HepG2 (cell line): ENCODE results near the gene MRPS18C. TPM values are rescaled to one million over a fixed set of nuclear protein-coding genes. Genes with fewer than 3 reads are reported as not detected.
"Not testable (repeated sequence)": the region's sequence is repeated elsewhere in the genome, so short reads cannot be mapped to it uniquely, and the experiment has no call there.

Experiments
- ATAC-seq: fragments of 200-7000 bp; cut with Tn5 transposase; 3 replicates; pipeline ENCODE4 v1.9.1; 2020; ENCODE audit warnings: mild to moderate bottlenecking, moderate library complexity
- BruUV-seq: library from RNA; stranded (reverse); fragments of 400-500 nt; replicated peaks from 2 replicates; lab custom pipeline; 2021; lab: Mats Ljungman, UMichigan
- CTCF ChIA-PET: fragments of 300-600 bp; formaldehyde crosslinking; extraction: SDS; loops from one replicate; lab custom pipeline; 2021; ENCODE audit warnings: low total read pairs, inconsistent platforms, low intra/inter-chr PET ratio; lab: Yijun Ruan, JAX
- POLR2A ChIA-PET: fragments of 350-600 bp; sonication (Branson Sonifier 250); formaldehyde crosslinking; loops from one replicate; lab custom pipeline; 2020; ENCODE audit warnings: antibody characterized with exemption, inconsistent platforms; lab: Yijun Ruan, JAX
- DNase-seq: peaks from one replicate; pipeline ENCODE4 v3.0.0-alpha.2; 2015; ENCODE audit warnings: low spot score
- FAIRE-seq: peaks from 3 replicates; lab custom pipeline; 2011; peaks lifted over from hg19 to GRCh38; lab: Jason Lieb, UNC
- H2AFZ ChIP-seq: one replicate; pipeline ENCODE4 v1.6.1; 2011; ENCODE audit warnings: low read length, inconsistent platforms
- H3K27ac ChIP-seq: fragments of 300-600 bp; 3 replicates; pipeline ENCODE4 v1.8.0; 2011; ENCODE audit warnings: mixed run types, mild to moderate bottlenecking, mixed read lengths, low read length, inconsistent platforms; ENCODE audit not compliant: insufficient read depth; ENCODE audit errors: extremely low read length
- H3K27me3 ChIP-seq, 2 experiments: fragments of 200-600 bp in 1 of 2; 2 replicates in 1 of 2; 3 replicates in 1 of 2; pipeline versions ENCODE4 v1.6.0 to v1.8.0; 2011; ENCODE audit warnings: low read length in 2 of 2, mild to moderate bottlenecking in 2 of 2, moderate library complexity in 2 of 2, inconsistent platforms in 1 of 2; ENCODE audit not compliant: insufficient read depth in 2 of 2, control insufficient read depth in 1 of 2
- H3K36me3 ChIP-seq, 2 experiments: fragments of 200-600 bp in 1 of 2; replicated peaks in 1 of 2; 2 replicates in 1 of 2; 3 replicates in 1 of 2; pipeline versions ENCODE4 v1.5.1 to v1.8.0; 2011; ENCODE audit warnings: low read length in 2 of 2, inconsistent platforms in 1 of 2; ENCODE audit not compliant: insufficient read depth in 2 of 2, control insufficient read depth in 1 of 2
- H3K4me1 ChIP-seq: 2 replicates; pipeline ENCODE4 v1.5.1; 2012; ENCODE audit warnings: low read length, inconsistent platforms; ENCODE audit not compliant: insufficient read depth
- H3K4me2 ChIP-seq: 2 replicates; pipeline ENCODE4 v1.6.0; 2011; ENCODE audit warnings: low read depth, low read length, inconsistent platforms
- H3K4me3 ChIP-seq, 3 experiments: fragments of 200-600 bp in 1 of 3; sonication (generic), shearing (Covaris generic) in 1 of 3; replicated peaks in 1 of 3; 2 replicates each; pipeline ENCODE4 v1.5.1; 2011 to 2016; ENCODE audit warnings: low read length in 3 of 3, inconsistent platforms in 2 of 3, low read depth in 2 of 3, mild to moderate bottlenecking in 2 of 3, control low read depth in 1 of 3, mixed read lengths in 1 of 3; ENCODE audit not compliant: insufficient read depth in 1 of 3
- H3K79me2 ChIP-seq: one replicate; pipeline ENCODE4 v1.6.1; 2011; ENCODE audit warnings: low read length, inconsistent platforms; ENCODE audit not compliant: insufficient read depth
- H3K9ac ChIP-seq: 2 replicates; pipeline ENCODE4 v1.6.0; 2011; ENCODE audit warnings: mild to moderate bottlenecking, low read depth, low read length, inconsistent platforms; ENCODE audit not compliant: insufficient read depth
- H3K9me3 ChIP-seq: 2 replicates; pipeline ENCODE4 v1.5.1; 2012; ENCODE audit warnings: mild to moderate bottlenecking, low read length
- H4K20me1 ChIP-seq: 2 replicates; pipeline ENCODE4 v1.6.0; 2011; ENCODE audit warnings: inconsistent platforms, mild to moderate bottlenecking, low read length, moderate library complexity; ENCODE audit not compliant: insufficient read depth
- ELF3 ChIP-seq: IDR thresholded peaks from 2 replicates; pipeline ENCODE4 v1.6.1; 2016; ENCODE audit warnings: missing genetic modification reagents, missing compliant biosample characterization
- JUNB ChIP-seq: sonication (generic); formaldehyde crosslinking; IDR thresholded peaks from 2 replicates; pipeline ENCODE4 v1.8.0; 2022; ENCODE audit warnings: missing genetic modification reagents, mild to moderate bottlenecking, borderline replicate concordance
- RAD21 ChIP-seq: fragments of 450-650 bp; formaldehyde crosslinking; IDR thresholded peaks from 2 replicates; pipeline ENCODE4 v1.5.0; 2020; ENCODE audit warnings: mild to moderate bottlenecking
- SMC3 ChIP-seq: IDR thresholded peaks from 2 replicates; pipeline ENCODE4 v1.6.1; 2011; ENCODE audit warnings: low read length, improper control_type of control experiment
- STAG1 ChIP-seq: sonication (generic); formaldehyde crosslinking; IDR thresholded peaks from 2 replicates; pipeline ENCODE4 v1.4.0; 2020; ENCODE audit warnings: missing genetic modification reagents
- YY1 ChIP-seq: IDR thresholded peaks from 2 replicates; pipeline ENCODE4 v1.6.1; 2011; ENCODE audit warnings: low read length, low read depth, moderate library complexity, mild to moderate bottlenecking; ENCODE audit not compliant: insufficient read depth, insufficient replicate concordance
- ZMYM4 ChIP-seq: sonication (generic); formaldehyde crosslinking; IDR thresholded peaks from 2 replicates; pipeline ENCODE4 v1.8.1; 2023; ENCODE audit warnings: mild to moderate bottlenecking, missing genetic modification reagents
- ZNF644 ChIP-seq: IDR thresholded peaks from 2 replicates; pipeline ENCODE4 v1.6.1; 2016; ENCODE audit warnings: low read depth
- WGBS: methylation state at CpG from one replicate; pipeline ENCODE4 v1.1.6; 2017; ENCODE audit warnings: low lambda C conversion rate; 5-methylcytosine and 5-hydroxymethylcytosine counted together
- in situ Hi-C: cut with HindIII; loops from 2 replicates; pipeline ENCODE4 v1.10.0; 2017; ENCODE audit warnings: low pct_unique_long_range_greater_than_20kb; ENCODE audit not compliant: extremely low pct_ligation_motif_present
- intact Hi-C: fragments of 100-400 bp; cut with micrococcal nuclease; formaldehyde crosslinking; loops from one replicate; pipeline ENCODE4 v1.10.0; 2022; ENCODE audit not compliant: unreplicated experiment
- polyA plus RNA-seq, 8 experiments: library from polyadenylated mRNA; depleted of rRNA in 3 of 8; stranded (reverse) in 7 of 8; unstranded in 1 of 8; fragments of >200 nt; fragmentation: Illumina TruSeq in 4 of 8; extraction: Trizol in 4 of 8; gene quantifications; 2 replicates each; pipeline versions ENCODE4 v1.2.1 to v1.2.3, GENCODE V29; 2011 to 2016; ENCODE audit warnings: low read depth in 4 of 8, missing spikeins in 1 of 8, mixed read lengths in 1 of 8; ENCODE audit not compliant: insufficient read depth in 1 of 8
- total RNA-seq, 5 experiments: library from RNA; depleted of rRNA; stranded (reverse); fragments of >200 nt; fragmentation: Illumina TruSeq; extraction: Trizol; gene quantifications; 2 replicates each; pipeline ENCODE4 v1.2.3, GENCODE V29; 2016; ENCODE audit warnings: low read depth in 1 of 5
- TF ChIP-seq, protein P1 (sequence below): sonication (generic); formaldehyde crosslinking; IDR thresholded peaks from 2 replicates; pipeline ENCODE4 v1.5.0; 2020; ENCODE audit warnings: mild to moderate bottlenecking, missing genetic modification reagents, moderate library complexity
- TF ChIP-seq, protein P2 (sequence below), 2 experiments: fragments of 450-650 bp in 1 of 2; sonication (generic) in 1 of 2; formaldehyde crosslinking; IDR thresholded peaks; 2 replicates each; pipeline versions ENCODE4 v1.5.0 to v1.8.0; 2020 to 2022; ENCODE audit warnings: mild to moderate bottlenecking in 1 of 2, missing genetic modification reagents in 1 of 2

Gene MRPS18C
- total and polyA plus RNA-seq, 2 of the 13 experiments (the other 11 are each of a cell fraction or from before 2014, with no cell fraction given), result 45.4 to 124 TPM

GRCh38 chr4:83509156-83509585 is 53.3 kb downstream of the MRPS18C start:
- H3K4me2 ChIP-seq, H3K79me2 ChIP-seq, FAIRE-seq, H3K27ac ChIP-seq, H3K36me3 ChIP-seq, H3K4me1 ChIP-seq, POLR2A ChIA-PET, H2AFZ ChIP-seq, in situ Hi-C loops, H3K27me3 ChIP-seq, H4K20me1 ChIP-seq, H3K4me3 ChIP-seq, H3K9me3 ChIP-seq, H3K9ac ChIP-seq, BruUV-seq: not testable (repeated sequence)
- CTCF ChIA-PET, result interaction anchor here (0.6 to 5.8 kb wide), 3 partner anchors 73 to 135 kb away, joined by 3 to 51 read pairs (median 6); no protein-coding TSS in a partner anchor
- WGBS, result 49% methylated on average over 3 of the region's 3 CpGs
- TF ChIP-seq JUNB (CRISPR knock-in tag) (0 out of 2 replicates have a peak, but pooled peaks have one; percentile 15), YY1 (peak; percentile 74), RAD21 (CRISPR knock-in tag) (peak; percentile 79), ZNF644 (CRISPR knock-in tag) (peak; percentile 87), SMC3 (peak; percentile 62), ZMYM4 (CRISPR knock-in tag) (0 out of 2 replicates have a peak, but pooled peaks have one; percentile 23), STAG1 (CRISPR knock-in tag) (peak; percentile 83), ELF3 (CRISPR knock-in tag) (0 out of 2 replicates have a peak, but pooled peaks have one; percentile 16)
- TF ChIP-seq, protein P1, sequence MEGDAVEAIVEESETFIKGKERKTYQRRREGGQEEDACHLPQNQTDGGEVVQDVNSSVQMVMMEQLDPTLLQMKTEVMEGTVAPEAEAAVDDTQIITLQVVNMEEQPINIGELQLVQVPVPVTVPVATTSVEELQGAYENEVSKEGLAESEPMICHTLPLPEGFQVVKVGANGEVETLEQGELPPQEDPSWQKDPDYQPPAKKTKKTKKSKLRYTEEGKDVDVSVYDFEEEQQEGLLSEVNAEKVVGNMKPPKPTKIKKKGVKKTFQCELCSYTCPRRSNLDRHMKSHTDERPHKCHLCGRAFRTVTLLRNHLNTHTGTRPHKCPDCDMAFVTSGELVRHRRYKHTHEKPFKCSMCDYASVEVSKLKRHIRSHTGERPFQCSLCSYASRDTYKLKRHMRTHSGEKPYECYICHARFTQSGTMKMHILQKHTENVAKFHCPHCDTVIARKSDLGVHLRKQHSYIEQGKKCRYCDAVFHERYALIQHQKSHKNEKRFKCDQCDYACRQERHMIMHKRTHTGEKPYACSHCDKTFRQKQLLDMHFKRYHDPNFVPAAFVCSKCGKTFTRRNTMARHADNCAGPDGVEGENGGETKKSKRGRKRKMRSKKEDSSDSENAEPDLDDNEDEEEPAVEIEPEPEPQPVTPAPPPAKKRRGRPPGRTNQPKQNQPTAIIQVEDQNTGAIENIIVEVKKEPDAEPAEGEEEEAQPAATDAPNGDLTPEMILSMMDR (CRISPR knock-in tag), result peak; percentile 85
- TF ChIP-seq, protein P2, sequence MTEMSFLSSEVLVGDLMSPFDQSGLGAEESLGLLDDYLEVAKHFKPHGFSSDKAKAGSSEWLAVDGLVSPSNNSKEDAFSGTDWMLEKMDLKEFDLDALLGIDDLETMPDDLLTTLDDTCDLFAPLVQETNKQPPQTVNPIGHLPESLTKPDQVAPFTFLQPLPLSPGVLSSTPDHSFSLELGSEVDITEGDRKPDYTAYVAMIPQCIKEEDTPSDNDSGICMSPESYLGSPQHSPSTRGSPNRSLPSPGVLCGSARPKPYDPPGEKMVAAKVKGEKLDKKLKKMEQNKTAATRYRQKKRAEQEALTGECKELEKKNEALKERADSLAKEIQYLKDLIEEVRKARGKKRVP (CRISPR knock-in tag; IDR thresholded peaks at IDR 0.05), result 0 out of 4 replicates have a peak, but pooled peaks of 1 of the 2 experiments have one; percentile 22
- DNase-seq (peak; percentile 44), ATAC-seq (peak; percentile 68)
- intact Hi-C loops, result loop anchor here (1.0 kb wide), 2 partner anchors 73 to 131 kb away; no protein-coding TSS in a partner anchor
